OCI-LY3 (cell line): ENCODE measurements around the gene RNF157.

ENCODE experiments used
- H2AFZ ChIP-seq: fragments of 200-600, 300-600 bp; shearing (Covaris generic); 2 replicates; pipeline ENCODE4 v1.6.0; 2014; ENCODE audit warnings: antibody characterized with exemption, low read depth, low read length
- H3K27ac ChIP-seq: fragments of 200-600, 300-600 bp; sonication (generic); 2 replicates; pipeline ENCODE4 v1.5.1; 2014; ENCODE audit warnings: mild to moderate bottlenecking, low read length, moderate library complexity, mixed read lengths
- H3K27me3 ChIP-seq: fragments of 200-600, 300-600 bp; sonication (generic); 2 replicates; pipeline ENCODE4 v1.6.1; 2014; ENCODE audit warnings: low read depth, low read length, mixed read lengths
- H3K36me3 ChIP-seq: fragments of 200-600, 300-600 bp; sonication (generic); replicated peaks from 2 replicates; pipeline ENCODE3; 2014; ENCODE audit warnings: low read depth, low read length, mixed read lengths
- H3K4me1 ChIP-seq: fragments of 300-600, 200-600 bp; sonication (generic); 2 replicates; pipeline ENCODE4 v1.6.1; 2014; ENCODE audit warnings: low read length, mixed read lengths
- H3K4me2 ChIP-seq: fragments of 200-600, 300-600 bp; sonication (generic); 2 replicates; pipeline ENCODE4 v1.6.1; 2014; ENCODE audit warnings: low read length, mixed read lengths
- H3K4me3 ChIP-seq: fragments of 300-600, 200-600 bp; sonication (generic); 2 replicates; pipeline ENCODE4 v1.5.1; 2014; ENCODE audit warnings: antibody characterized with exemption, mild to moderate bottlenecking, low read length, moderate library complexity
- H3K79me2 ChIP-seq: fragments of 300-600, 200-600 bp; shearing (Covaris generic); 2 replicates; pipeline ENCODE4 v1.6.1; 2014; ENCODE audit warnings: mild to moderate bottlenecking, low read length, mixed read lengths
- H3K9ac ChIP-seq: fragments of 300-600, 200-600 bp; shearing (Covaris generic); 2 replicates; pipeline ENCODE4 v1.6.0; 2014; ENCODE audit warnings: mild to moderate bottlenecking, low read length, moderate library complexity
- H3K9me3 ChIP-seq: fragments of 200-600, 300-600 bp; shearing (Covaris generic); 2 replicates; pipeline ENCODE4 v1.6.1; 2014; ENCODE audit warnings: low read length, mixed read lengths; ENCODE audit not compliant: insufficient read depth
- H4K20me1 ChIP-seq: fragments of 200-600, 300-600 bp; sonication (generic); 2 replicates; pipeline ENCODE4 v1.6.1; 2016; ENCODE audit warnings: low read length, mixed read lengths; ENCODE audit not compliant: insufficient read depth
- CTCF ChIP-seq: fragments of 200-600, 300-600 bp; sonication (generic); IDR thresholded peaks from 2 replicates; pipeline ENCODE4 v1.5.1; 2014; ENCODE audit warnings: antibody characterized with exemption, low read length, low read depth
- EZH2phosphoT487 ChIP-seq: fragments of 200-600 bp; shearing (Covaris generic); IDR thresholded peaks from 2 replicates; pipeline ENCODE4 v1.6.1; 2018; ENCODE audit warnings: antibody characterized with exemption, mixed run types, low read depth

The RNF157 gene

GRCh38 chr17:76097716-76098295 is 142.5 kb downstream of the RNF157 start:
- Histone ChIP-seq H3K36me3 (peaks cover 35% of the 10 kb centered on the region), H3K4me1 (peaks cover 3% of the 10 kb centered on the region), H3K27me3 (no peaks in the 10 kb centered on the region), H4K20me1 (no peaks in the 10 kb centered on the region), H2AFZ (no peak overlapping the region), H3K9me3 (no peaks in the 10 kb centered on the region), H3K4me3 (no peak overlapping the region), H3K27ac (no peak overlapping the region), H3K9ac (no peak overlapping the region), H3K79me2 (peaks cover 3% of the 10 kb centered on the region), H3K4me2 (no peak overlapping the region)
- TF ChIP-seq CTCF (no peak), EZH2phosphoT487 (no peak)

GRCh38 chr17:76095943-76096342 is 144.3 kb downstream of the RNF157 start:
- no peaks in the 10 kb centered on the region for H3K79me2 ChIP-seq
- H3K27me3 ChIP-seq, result no peaks in the 10 kb centered on the region
- H3K27ac ChIP-seq, result no peak overlapping the region
- peaks cover 32% of the 10 kb centered on the region for H3K36me3 ChIP-seq
- no peak overlapping the region for H3K4me2 ChIP-seq
- H4K20me1 ChIP-seq, result no peaks in the 10 kb centered on the region
- no peaks in the 10 kb centered on the region for H3K9me3 ChIP-seq
- no peak overlapping the region for H3K4me3 ChIP-seq
- no peaks in the 10 kb centered on the region for H3K4me1 ChIP-seq
- H3K9ac ChIP-seq, result no peak overlapping the region
- TF ChIP-seq EZH2phosphoT487 (no peak), CTCF (no peak)
- no peak overlapping the region for H2AFZ ChIP-seq

GRCh38 chr17:76094046-76094445 is 146.2 kb downstream of the RNF157 start:
- no peak overlapping the region for H3K9ac ChIP-seq
- H2AFZ ChIP-seq, result no peak overlapping the region
- no peak overlapping the region for H3K4me3 ChIP-seq
- H3K27ac ChIP-seq, result no peak overlapping the region
- no peak overlapping the region for H3K4me2 ChIP-seq
- H3K36me3 ChIP-seq, result peaks cover 30% of the 10 kb centered on the region
- H3K27me3 ChIP-seq, result no peaks in the 10 kb centered on the region
- no peaks in the 10 kb centered on the region for H3K4me1 ChIP-seq
- H3K9me3 ChIP-seq, result no peaks in the 10 kb centered on the region
- no peaks in the 10 kb centered on the region for H3K79me2 ChIP-seq
- TF ChIP-seq EZH2phosphoT487, result no peak
- TF ChIP-seq CTCF, result no peak
- H4K20me1 ChIP-seq, result no peaks in the 10 kb centered on the region

GRCh38 chr17:76092526-76093413 is 147.5 kb downstream of the RNF157 start:
- Histone ChIP-seq H3K79me2 (no peaks in the 10 kb centered on the region), H2AFZ (no peak overlapping the region), H3K27me3 (no peaks in the 10 kb centered on the region), H4K20me1 (no peaks in the 10 kb centered on the region), H3K9me3 (no peaks in the 10 kb centered on the region), H3K4me1 (no peaks in the 10 kb centered on the region), H3K36me3 (peaks cover 29% of the 10 kb centered on the region), H3K27ac (no peak overlapping the region), H3K9ac (no peak overlapping the region), H3K4me2 (no peak overlapping the region), H3K4me3 (no peak overlapping the region)
- TF ChIP-seq CTCF, result no peak
